Activated naive CD8-positive, alpha-beta T cell treated with anti-CD3 and anti-CD28 coated beads, Interleukin-2, amount 10 ng/mL, durations not matched to agents 7 days and 5 days (primary cell): ENCODE data around the gene FYCO1. TPM values are rescaled to one million over a fixed set of nuclear protein-coding genes. Genes with fewer than 3 reads are reported as not detected.

ENCODE experiments used
- ATAC-seq: fragments of 150-1000 bp; cut with Tn5 transposase; one replicate; pipeline ENCODE4 v1.10.0; 2021; ENCODE audit warnings: low read depth, moderate library complexity
- POLR2A ChIA-PET: fragments of 350-600 bp; sonication (Branson Sonifier 250); formaldehyde crosslinking; loops from one replicate; lab custom pipeline; 2021; ENCODE audit warnings: antibody characterized with exemption; lab: Charles Lee
- DNase-seq: peaks from one replicate; pipeline ENCODE4 v3.0.0; 2021
- H3K27ac Mint-ChIP-seq: one replicate; pipeline ENCODE4 v1.8.0; 2022; ENCODE audit warnings: mild to moderate bottlenecking, mixed read lengths
- H3K27me3 Mint-ChIP-seq: one replicate; pipeline ENCODE4 v1.8.0; 2022; ENCODE audit warnings: mild to moderate bottlenecking, moderate library complexity, mixed read lengths
- H3K36me3 Mint-ChIP-seq: one replicate; pipeline ENCODE4 v1.8.0; 2021; ENCODE audit warnings: mild to moderate bottlenecking, mixed read lengths
- H3K4me1 Mint-ChIP-seq: one replicate; pipeline ENCODE4 v1.8.0; 2021; ENCODE audit warnings: mixed read lengths
- H3K4me3 Mint-ChIP-seq: one replicate; pipeline ENCODE4 v1.8.0; 2022; ENCODE audit warnings: mild to moderate bottlenecking, moderate library complexity, mixed read lengths
- H3K9me3 Mint-ChIP-seq: one replicate; pipeline ENCODE4 v1.8.0; 2021; ENCODE audit warnings: mixed read lengths
- total RNA-seq, 2 experiments: library from RNA; stranded (reverse); gene quantifications; one replicate each; pipeline ENCODE4 v1.2.3, GENCODE V29; 2021

FYCO1 gene
- total RNA-seq, 2 experiments from 2014 or later, result 37.9 to 39.1 TPM

DNA sequence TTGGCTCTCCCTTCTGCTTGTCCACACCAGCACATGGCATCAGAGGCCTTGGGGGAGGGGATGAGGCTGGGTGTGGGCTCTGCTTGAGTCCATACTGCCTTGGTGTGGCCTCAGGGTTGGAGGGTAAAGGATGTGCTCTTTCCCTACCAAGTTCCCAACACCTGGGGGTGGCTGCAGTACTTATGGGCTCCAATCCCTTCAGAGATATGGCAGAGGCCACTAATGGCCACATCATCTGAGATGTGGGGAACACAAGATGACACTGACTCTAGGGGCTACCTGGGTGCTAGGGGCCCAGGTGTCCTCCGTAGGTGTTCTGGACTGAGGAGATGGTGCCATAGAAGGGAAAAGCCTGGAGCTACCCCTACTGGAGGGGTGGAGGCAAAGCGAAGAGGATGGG, 45.5 kb downstream of the FYCO1 start:
- POLR2A ChIA-PET, result interaction anchor here (0.6 to 3.9 kb wide), 14 partner anchors 9 to 260 kb away, joined by 3 to 44 read pairs (median 7); partner anchors contain the start of gene CCR1
- H3K4me3 Mint-ChIP-seq, result peak overlapping the region; percentile 36
- H3K4me1 Mint-ChIP-seq, result peaks cover 85% of the 10 kb centered on the region
- H3K27me3 Mint-ChIP-seq, result no peaks in the 10 kb centered on the region
- no peak for ATAC-seq
- DNase-seq, result no peak
- H3K27ac Mint-ChIP-seq, result peak overlapping the region; percentile 94
- no peaks in the 10 kb centered on the region for H3K9me3 Mint-ChIP-seq
- H3K36me3 Mint-ChIP-seq, result peaks cover 85% of the 10 kb centered on the region

DNA sequence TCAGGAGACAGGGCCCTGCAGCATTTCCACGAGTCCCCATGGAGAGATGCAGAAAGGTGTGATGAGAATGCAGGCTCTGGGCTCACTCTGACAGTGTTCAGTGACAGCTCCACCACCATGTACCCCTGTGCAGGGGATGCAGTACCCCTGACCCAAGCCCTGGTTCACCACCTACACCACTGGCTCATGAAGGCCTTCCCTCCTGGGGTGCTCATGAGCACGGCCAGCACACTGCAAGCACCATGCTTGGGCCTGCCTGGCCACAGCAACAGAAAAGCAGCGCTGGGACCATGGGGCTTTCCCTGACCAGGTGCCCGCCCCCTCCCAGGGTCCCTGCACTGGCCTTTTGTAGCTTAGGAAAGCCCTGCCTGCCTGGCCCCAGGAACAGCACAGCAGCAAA, 46.2 kb downstream of the FYCO1 start:
- H3K4me1 Mint-ChIP-seq, result peaks cover 89% of the 10 kb centered on the region
- DNase-seq, result no peak
- peaks cover 82% of the 10 kb centered on the region for H3K36me3 Mint-ChIP-seq
- POLR2A ChIA-PET, result interaction anchor here (0.6 to 3.9 kb wide), 5 partner anchors 17 to 128 kb away, joined by 3 to 44 read pairs (median 10); no protein-coding TSS in a partner anchor
- H3K9me3 Mint-ChIP-seq, result no peaks in the 10 kb centered on the region
- H3K27me3 Mint-ChIP-seq, result no peaks in the 10 kb centered on the region
- ATAC-seq, result no peak
- peak overlapping the region; percentile 36 for H3K4me3 Mint-ChIP-seq
- peak overlapping the region; percentile 94 for H3K27ac Mint-ChIP-seq

DNA sequence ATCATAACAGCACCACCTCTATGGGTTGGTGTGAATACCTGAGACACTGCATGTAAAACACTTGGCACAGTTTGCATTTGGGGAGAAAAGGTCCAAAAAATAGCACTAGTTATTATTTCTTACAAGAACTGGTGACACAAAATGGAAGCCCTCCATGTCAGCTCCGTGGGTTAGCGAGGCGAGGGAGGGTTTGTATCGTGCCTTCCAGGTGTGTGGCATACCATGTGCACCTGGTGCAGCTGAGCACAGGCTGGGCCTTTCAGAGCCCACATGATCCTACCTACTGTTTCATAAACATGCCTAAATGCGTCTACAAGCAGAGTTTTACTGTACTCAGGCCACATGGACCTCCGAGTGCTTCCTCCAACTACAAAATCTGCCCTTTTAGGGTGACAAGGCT, 46.7 kb downstream of the FYCO1 start:
- no peak for ATAC-seq
- DNase-seq, result no peak
- Mint-ChIP-seq H3K36me3 (peaks cover 78% of the 10 kb centered on the region), H3K27ac (peak overlapping the region; percentile 94), H3K9me3 (no peaks in the 10 kb centered on the region), H3K27me3 (no peaks in the 10 kb centered on the region), H3K4me3 (peak overlapping the region; percentile 16), H3K4me1 (peaks cover 90% of the 10 kb centered on the region)
- POLR2A ChIA-PET, result interaction anchor here (3.9 kb wide), 1 partner anchor 45 kb away, joined by 34 read pairs; no protein-coding TSS in a partner anchor

DNA sequence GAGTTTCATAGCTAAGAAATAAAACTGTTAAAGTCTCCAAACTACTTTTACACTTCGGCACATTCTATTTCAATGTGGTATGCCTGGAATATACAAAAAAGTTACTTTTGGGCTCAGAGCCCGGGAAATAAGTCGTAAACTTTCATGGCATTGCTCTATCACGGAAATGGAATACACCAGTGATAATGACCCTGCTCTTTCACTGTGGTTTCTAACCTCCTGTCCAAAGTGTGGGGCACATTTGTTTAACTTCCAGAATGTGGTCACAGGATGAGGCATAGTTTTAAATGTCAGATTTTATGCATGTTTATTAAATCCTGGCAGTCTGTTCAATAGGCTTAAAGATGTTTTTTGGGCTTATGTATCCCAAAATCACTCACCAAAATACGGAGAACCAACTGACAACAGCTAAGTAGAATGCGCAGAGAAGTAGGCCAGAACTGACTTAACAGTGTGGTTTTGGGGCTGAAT, 47.3 kb downstream of the FYCO1 start:
- Mint-ChIP-seq H3K27me3 (no peaks in the 10 kb centered on the region), H3K27ac (peak overlapping the region; percentile 94), H3K9me3 (no peaks in the 10 kb centered on the region), H3K36me3 (peaks cover 73% of the 10 kb centered on the region), H3K4me3 (peak overlapping the region; percentile 16), H3K4me1 (peaks cover 90% of the 10 kb centered on the region)
- no peak for ATAC-seq
- POLR2A ChIA-PET, result interaction anchor here (3.9 kb wide), 1 partner anchor 45 kb away, joined by 34 read pairs; no protein-coding TSS in a partner anchor
- no peak for DNase-seq

DNA sequence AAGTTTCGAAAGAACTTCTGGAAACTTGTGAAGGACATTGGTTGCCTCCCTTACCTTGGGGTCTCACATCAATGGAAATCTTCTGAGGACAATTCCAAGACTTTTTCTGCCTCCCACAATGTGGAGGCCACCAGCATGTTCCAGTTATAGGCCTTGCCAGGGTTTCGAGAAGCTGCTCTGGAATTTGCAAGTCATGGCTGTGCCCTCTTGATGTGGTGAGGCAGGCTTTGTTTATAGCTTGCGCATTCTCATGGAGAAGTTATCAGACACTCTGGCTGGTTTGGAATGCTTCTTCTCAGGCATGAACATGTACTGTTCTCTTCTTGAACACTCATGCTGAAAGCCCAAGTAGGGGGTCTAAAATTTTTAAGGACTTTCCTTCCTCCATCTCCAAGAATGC, 48.3 kb downstream of the FYCO1 start:
- Mint-ChIP-seq H3K27ac (peak overlapping the region; percentile 77), H3K4me1 (peaks cover 92% of the 10 kb centered on the region), H3K27me3 (no peaks in the 10 kb centered on the region), H3K4me3 (peak overlapping the region; percentile 4), H3K9me3 (no peaks in the 10 kb centered on the region), H3K36me3 (peaks cover 66% of the 10 kb centered on the region)
- ATAC-seq, result no peak
- POLR2A ChIA-PET, result interaction anchor here (0.6 to 1.3 kb wide), 5 partner anchors 15 to 262 kb away, joined by 3 to 4 read pairs (median 3); no protein-coding TSS in a partner anchor
- no peak for DNase-seq

DNA sequence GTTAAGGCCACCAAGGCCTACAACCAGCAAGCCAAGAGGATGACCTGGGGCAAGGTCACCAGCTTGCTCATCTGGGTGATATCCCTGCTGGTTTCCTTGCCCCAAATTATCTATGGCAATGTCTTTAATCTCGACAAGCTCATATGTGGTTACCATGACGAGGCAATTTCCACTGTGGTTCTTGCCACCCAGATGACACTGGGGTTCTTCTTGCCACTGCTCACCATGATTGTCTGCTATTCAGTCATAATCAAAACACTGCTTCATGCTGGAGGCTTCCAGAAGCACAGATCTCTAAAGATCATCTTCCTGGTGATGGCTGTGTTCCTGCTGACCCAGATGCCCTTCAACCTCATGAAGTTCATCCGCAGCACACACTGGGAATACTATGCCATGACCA, 48.7 kb downstream of the FYCO1 start:
- Mint-ChIP-seq H3K4me1 (peaks cover 92% of the 10 kb centered on the region), H3K27ac (peak overlapping the region; percentile 77), H3K9me3 (no peaks in the 10 kb centered on the region), H3K4me3 (peak overlapping the region; percentile 76), H3K27me3 (no peaks in the 10 kb centered on the region), H3K36me3 (peaks cover 66% of the 10 kb centered on the region)
- no peak for ATAC-seq
- no peak for DNase-seq
- POLR2A ChIA-PET, result interaction anchor here (0.6 to 1.3 kb wide), 5 partner anchors 15 to 263 kb away, joined by 3 to 4 read pairs (median 3); no protein-coding TSS in a partner anchor

DNA sequence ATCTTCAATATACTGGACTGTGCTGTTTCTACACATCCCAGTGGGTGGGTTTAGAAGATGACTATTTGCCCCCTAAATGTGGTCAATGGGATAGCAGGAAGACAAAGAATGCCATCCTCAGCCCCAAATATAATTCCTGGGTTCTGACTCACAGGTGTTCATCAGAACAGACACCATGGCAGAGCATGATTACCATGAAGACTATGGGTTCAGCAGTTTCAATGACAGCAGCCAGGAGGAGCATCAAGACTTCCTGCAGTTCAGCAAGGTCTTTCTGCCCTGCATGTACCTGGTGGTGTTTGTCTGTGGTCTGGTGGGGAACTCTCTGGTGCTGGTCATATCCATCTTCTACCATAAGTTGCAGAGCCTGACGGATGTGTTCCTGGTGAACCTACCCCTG, 49.3 kb downstream of the FYCO1 start:
- Mint-ChIP-seq H3K4me1 (peaks cover 88% of the 10 kb centered on the region), H3K4me3 (peak overlapping the region; percentile 76), H3K9me3 (no peaks in the 10 kb centered on the region), H3K27me3 (no peaks in the 10 kb centered on the region), H3K36me3 (peaks cover 63% of the 10 kb centered on the region), H3K27ac (peak overlapping the region; percentile 77)
- POLR2A ChIA-PET, result interaction anchor here (1.1 kb wide), 1 partner anchor 34 kb away, joined by 4 read pairs; no protein-coding TSS in a partner anchor
- DNase-seq (no peak), ATAC-seq (no peak)

DNA sequence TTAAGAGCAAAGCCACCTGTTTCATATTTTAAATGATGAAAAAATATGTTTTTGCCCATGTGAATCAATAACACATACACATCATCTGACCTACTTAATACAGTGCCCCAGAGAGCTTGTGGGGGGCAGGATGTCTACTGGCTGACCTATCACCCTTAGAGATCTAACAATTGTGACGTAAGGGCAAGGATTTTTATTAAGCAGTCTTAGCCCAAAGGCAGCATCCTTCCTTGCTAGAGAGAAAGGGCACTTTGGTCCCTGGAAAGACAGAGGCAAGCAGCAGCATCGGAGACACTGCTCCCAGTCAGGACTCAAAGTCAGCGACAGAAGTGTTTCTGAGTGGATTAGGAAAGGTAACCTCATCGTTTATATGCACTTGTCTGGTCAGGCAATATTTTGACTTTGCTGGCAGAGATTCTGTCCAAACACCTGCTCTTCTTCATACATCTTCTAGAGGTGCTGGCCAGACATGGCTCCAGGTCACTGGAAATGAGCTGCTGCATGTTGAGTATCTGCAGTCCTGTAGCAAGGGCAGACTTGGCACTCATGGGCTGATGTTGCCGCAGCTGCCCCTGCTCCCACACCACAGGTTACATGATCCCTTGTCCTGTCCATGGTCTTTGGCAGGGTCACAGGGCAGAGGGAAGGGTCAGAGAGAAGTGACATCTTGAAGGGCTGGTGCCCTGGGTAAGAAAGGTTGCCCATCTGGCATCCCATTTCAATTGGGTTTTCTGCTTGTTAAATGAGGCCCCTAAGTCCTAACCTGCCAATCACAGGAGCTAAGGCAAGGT, 50.6 kb downstream of the FYCO1 start:
- Mint-ChIP-seq H3K9me3 (no peaks in the 10 kb centered on the region), H3K4me1 (peaks cover 83% of the 10 kb centered on the region), H3K27me3 (no peaks in the 10 kb centered on the region), H3K27ac (peak overlapping the region; percentile 81), H3K36me3 (peaks cover 73% of the 10 kb centered on the region), H3K4me3 (peak overlapping the region; percentile 76)
- DNase-seq (no peak), ATAC-seq (no peak)
- POLR2A ChIA-PET, result no interaction called here

DNA sequence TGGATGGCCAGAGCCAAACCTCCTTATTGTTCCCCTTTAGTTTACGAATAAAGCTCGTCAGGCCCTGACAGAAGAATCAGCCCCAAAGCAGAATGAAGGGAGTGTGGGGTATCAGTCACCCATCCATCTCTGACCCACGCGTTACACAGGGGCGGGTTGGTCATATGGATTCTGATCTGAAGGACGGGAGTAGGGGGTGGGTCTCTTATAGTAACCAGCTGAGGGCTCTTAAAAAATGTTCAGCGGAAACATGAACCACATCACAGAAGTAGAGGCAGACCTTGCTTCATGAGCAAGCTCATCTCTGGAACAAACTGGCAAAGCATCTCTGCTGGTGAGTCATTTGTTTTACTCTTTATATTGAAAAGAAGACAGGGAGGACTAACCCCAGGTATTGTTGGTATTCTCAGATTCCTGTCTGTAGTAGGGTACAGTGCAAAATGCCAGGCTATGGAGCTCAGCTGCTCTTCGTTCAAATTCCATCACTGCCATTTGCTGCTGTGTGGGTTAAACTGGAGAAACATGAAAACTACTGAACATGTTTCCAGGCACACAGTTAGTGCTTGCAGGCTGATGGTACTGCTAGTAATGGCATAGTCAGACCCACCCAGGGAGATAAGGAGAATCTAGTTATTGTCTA, 52.3 kb downstream of the FYCO1 start, which contains the start of gene CXCR6:
Gene CXCR6 (plus strand): TSS at position 258 of the 640 bp plus-strand sequence. CDS start 3,018 bp downstream, outside the sequence.
- H3K4me3 Mint-ChIP-seq, result peak within 1 kb of the TSS; percentile 70

DNA sequence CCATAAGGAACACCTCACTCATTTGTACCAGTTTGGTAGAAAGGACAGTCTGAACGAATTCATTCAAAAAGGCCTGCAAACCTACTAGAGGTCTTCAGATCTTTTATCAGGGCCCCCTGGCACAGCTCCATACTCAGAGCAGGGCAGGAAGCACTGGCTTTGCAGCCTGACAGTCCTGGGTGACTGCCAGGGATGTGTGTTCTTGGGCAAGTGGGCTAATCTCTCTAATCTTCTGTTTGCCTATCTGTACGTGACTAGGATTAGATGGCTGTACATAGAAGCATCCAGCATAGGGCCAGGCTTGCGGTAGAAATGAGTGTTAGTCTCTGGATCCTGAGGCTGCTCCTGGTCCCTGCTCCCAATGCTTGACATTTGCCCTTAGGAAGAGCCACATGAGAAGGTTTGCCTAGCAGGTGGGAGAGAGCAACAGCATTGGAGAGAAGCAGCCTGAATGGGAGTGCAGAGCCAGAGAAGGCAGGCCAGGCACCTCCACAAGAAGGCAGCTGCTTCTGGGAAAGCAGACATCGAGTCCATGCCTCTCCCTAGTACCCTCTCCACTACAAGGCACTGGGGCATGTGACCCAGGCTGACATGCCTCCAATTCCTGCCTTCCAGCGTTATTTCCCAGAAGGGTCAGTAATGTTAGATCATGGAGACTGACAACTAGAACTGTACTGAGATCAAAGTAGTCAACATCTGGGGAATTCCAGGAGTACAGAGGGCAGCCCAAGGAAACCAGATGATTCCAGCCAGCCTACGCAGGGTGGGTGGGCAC, 53.4 kb downstream of the FYCO1 start:
- DNase-seq (no peak), ATAC-seq (no peak)
- POLR2A ChIA-PET, result interaction anchor here (0.8 to 1.6 kb wide), 11 partner anchors 18 to 138 kb away, joined by 3 to 12 read pairs (median 4); no protein-coding TSS in a partner anchor
- Mint-ChIP-seq H3K4me1 (peaks cover 74% of the 10 kb centered on the region), H3K36me3 (peaks cover 59% of the 10 kb centered on the region), H3K9me3 (no peaks in the 10 kb centered on the region), H3K4me3 (peak overlapping the region; percentile 70), H3K27me3 (no peaks in the 10 kb centered on the region), H3K27ac (peak overlapping the region; percentile 59)

More for the DNA sequence above, 52.3 kb downstream of the FYCO1 start, which contains the start of gene CXCR6:
- Mint-ChIP-seq H3K27me3 (no peaks in the 10 kb centered on the region), H3K4me1 (peaks cover 80% of the 10 kb centered on the region), H3K36me3 (peaks cover 66% of the 10 kb centered on the region), H3K27ac (peak within 1 kb of the TSS; percentile 79), H3K9me3 (no peaks in the 10 kb centered on the region)
- POLR2A ChIA-PET, result interaction anchor here (0.6 to 1.6 kb wide), 17 partner anchors 14 to 263 kb away, joined by 3 to 12 read pairs (median 3); no protein-coding TSS in a partner anchor
- ATAC-seq (peak; percentile 85), DNase-seq (no peak)

DNA sequence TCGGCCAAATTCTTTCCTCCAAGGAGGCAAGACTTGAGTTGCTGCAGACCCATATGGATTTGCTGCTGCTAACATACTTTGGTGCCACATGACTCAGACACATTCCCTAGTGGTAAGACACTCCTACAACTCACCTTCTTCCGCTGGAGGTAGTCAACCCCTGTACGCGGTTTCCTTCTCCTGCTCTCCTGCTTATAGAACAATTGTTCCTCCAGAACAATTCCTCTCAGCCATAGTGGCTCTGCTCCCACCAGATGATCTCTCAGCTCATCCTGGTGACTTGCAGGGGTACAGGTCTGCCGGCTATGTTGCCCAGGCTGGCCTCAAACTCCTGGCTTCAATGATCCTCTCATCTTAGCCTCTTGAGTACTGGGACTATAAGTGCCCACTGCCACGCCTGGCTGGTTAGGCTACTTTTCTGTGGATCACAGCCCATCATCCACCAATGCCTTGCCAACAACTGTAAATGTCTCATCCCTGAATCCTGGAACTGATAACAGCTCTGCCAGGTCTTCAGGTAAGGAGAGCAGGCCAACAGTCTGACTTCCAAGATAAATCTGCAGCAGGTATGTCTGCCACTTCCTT, 54.8 kb downstream of the FYCO1 start:
- Mint-ChIP-seq H3K27ac (peak overlapping the region; percentile 12), H3K4me1 (peaks cover 62% of the 10 kb centered on the region), H3K9me3 (no peaks in the 10 kb centered on the region), H3K4me3 (no peak overlapping the region), H3K36me3 (peaks cover 52% of the 10 kb centered on the region), H3K27me3 (no peaks in the 10 kb centered on the region)
- POLR2A ChIA-PET, result interaction anchor here (0.7 to 1.8 kb wide), 3 partner anchors 10 to 137 kb away, joined by 3 to 4 read pairs (median 3); no protein-coding TSS in a partner anchor
- DNase-seq (no peak), ATAC-seq (no peak)
